BJ (cell line): Measurements from ENCODE around the gene TMEM222. TPM values are rescaled to one million over a fixed set of nuclear protein-coding genes. Genes with fewer than 3 reads are reported as not detected.

ENCODE experiments used
- CTCF ChIA-PET: fragments of 350-600 bp; formaldehyde crosslinking; extraction: SDS; loops from one replicate; lab custom pipeline; 2021; ENCODE audit warnings: antibody characterized with exemption, inconsistent platforms; lab: Yijun Ruan, JAX
- POLR2A ChIA-PET: fragments of 300-600 bp; sonication (Branson Sonifier 250); formaldehyde crosslinking; extraction: SDS; loops from one replicate; lab custom pipeline; 2021; ENCODE audit warnings: antibody characterized with exemption; lab: Charles Lee
- DNase-seq: peaks from one replicate; pipeline ENCODE4 v3.0.0-alpha.2; 2011; ENCODE audit warnings: low read depth
- H3K27me3 ChIP-seq: 2 replicates; pipeline ENCODE4 v1.6.0; 2011; ENCODE audit warnings: low read length; ENCODE audit not compliant: control insufficient read depth, insufficient read depth
- H3K36me3 ChIP-seq: 2 replicates; pipeline ENCODE4 v1.5.1; 2011; ENCODE audit warnings: low read length; ENCODE audit not compliant: control insufficient read depth, insufficient read depth
- H3K4me3 ChIP-seq: 2 replicates; pipeline ENCODE4 v1.5.1; 2011; ENCODE audit warnings: low read depth, mild to moderate bottlenecking, control low read depth, low read length
- polyA plus RNA-seq: library from polyadenylated mRNA; depleted of rRNA; stranded (reverse); fragments of >200 nt; gene quantifications from 2 replicates; pipeline ENCODE4 v1.2.3, GENCODE V29; 2011
- TF ChIP-seq, protein P1 (sequence below): IDR thresholded peaks from 2 replicates; pipeline ENCODE4 v1.5.1; 2011; ENCODE audit warnings: low read depth, mild to moderate bottlenecking, control low read depth, inconsistent platforms, low read length, moderate library complexity; ENCODE audit not compliant: insufficient read depth

Gene TMEM222
- polyA plus RNA-seq, 1 experiment = 76.2 TPM

DNA sequence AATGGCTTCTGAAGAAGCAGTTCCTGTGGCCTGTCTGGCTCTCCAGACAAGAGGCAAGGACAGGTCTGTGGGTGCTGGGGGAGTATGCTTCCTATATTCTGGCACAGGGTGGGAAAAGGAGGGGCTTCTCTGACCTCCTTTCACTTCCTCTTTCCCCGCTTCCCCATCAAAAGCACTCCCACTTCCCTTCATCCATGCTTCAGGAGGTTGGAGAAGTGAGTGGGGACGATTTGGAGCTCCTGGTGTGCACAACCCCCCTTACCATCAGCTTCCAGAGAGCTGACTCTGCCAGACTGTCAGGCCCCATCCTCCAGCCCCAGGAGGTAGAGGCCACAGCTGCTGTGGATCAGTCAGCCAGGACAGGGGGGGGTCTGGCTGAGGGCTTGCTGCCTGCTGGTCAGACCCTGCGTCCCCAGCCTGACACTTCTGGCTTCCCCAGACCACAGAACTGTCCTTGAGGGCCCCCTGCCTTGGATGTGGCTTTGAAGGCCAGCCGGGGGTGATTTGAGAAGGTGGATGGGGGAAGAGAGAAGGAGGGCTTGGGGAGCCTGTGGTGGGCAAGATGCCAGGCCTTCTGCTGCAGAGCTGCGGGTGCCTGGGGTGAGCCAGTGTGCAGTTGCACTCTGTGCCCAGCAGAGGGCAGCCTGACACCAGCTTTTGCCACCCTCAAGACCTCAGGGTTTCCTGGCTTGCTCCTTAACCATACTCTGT lies 21.5 kb upstream of the TMEM222 start:
- peak; percentile 52 for DNase-seq
- Histone ChIP-seq H3K36me3 (peaks cover 11% of the 10 kb centered on the region), H3K4me3 (no peak overlapping the region), H3K27me3 (no peaks in the 10 kb centered on the region)
- ChIA-PET POLR2A (interaction anchor here (0.6 to 1.7 kb wide), 2 partner anchors 66 to 367 kb away, joined by 5 to 26 read pairs; partner anchors contain the start of gene MAP3K6), CTCF (interaction anchor here (0.6 to 18.3 kb wide), 44 partner anchors 8 to 367 kb away, joined by 3 to 353 read pairs (median 6); partner anchors contain the start of genes AHDC1, CD164L2, FCN3 and GPR3)
- TF ChIP-seq, protein P1, sequence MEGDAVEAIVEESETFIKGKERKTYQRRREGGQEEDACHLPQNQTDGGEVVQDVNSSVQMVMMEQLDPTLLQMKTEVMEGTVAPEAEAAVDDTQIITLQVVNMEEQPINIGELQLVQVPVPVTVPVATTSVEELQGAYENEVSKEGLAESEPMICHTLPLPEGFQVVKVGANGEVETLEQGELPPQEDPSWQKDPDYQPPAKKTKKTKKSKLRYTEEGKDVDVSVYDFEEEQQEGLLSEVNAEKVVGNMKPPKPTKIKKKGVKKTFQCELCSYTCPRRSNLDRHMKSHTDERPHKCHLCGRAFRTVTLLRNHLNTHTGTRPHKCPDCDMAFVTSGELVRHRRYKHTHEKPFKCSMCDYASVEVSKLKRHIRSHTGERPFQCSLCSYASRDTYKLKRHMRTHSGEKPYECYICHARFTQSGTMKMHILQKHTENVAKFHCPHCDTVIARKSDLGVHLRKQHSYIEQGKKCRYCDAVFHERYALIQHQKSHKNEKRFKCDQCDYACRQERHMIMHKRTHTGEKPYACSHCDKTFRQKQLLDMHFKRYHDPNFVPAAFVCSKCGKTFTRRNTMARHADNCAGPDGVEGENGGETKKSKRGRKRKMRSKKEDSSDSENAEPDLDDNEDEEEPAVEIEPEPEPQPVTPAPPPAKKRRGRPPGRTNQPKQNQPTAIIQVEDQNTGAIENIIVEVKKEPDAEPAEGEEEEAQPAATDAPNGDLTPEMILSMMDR = peak; percentile 97

DNA sequence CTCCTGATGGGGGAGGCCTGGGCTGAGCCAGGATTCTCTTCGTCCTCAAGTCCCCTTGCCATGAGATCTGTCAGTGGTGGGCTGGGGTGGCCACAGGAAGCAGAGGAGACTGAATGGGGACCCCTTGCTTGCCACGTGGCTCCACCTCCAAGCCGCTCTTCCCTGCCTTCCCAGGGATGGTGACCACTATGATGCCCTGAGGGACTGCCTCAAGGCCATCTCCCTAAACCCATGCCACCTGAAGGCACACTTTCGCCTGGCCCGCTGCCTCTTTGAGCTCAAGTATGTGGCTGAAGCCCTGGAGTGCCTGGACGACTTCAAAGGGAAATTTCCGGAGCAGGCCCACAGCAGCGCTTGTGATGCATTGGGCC lies 20.9 kb upstream of the TMEM222 start:
- peaks cover 13% of the 10 kb centered on the region for H3K36me3 ChIP-seq
- no peaks in the 10 kb centered on the region for H3K27me3 ChIP-seq
- ChIA-PET POLR2A (no interaction called here), CTCF (interaction anchor here (0.5 to 18.3 kb wide), 34 partner anchors 9 to 367 kb away, joined by 3 to 353 read pairs (median 13); partner anchors contain the start of genes AHDC1, CD164L2, GPR3 and MAP3K6)
- TF ChIP-seq, protein P1 = no peak
- DNase-seq = no peak
- H3K4me3 ChIP-seq = no peak overlapping the region

DNA sequence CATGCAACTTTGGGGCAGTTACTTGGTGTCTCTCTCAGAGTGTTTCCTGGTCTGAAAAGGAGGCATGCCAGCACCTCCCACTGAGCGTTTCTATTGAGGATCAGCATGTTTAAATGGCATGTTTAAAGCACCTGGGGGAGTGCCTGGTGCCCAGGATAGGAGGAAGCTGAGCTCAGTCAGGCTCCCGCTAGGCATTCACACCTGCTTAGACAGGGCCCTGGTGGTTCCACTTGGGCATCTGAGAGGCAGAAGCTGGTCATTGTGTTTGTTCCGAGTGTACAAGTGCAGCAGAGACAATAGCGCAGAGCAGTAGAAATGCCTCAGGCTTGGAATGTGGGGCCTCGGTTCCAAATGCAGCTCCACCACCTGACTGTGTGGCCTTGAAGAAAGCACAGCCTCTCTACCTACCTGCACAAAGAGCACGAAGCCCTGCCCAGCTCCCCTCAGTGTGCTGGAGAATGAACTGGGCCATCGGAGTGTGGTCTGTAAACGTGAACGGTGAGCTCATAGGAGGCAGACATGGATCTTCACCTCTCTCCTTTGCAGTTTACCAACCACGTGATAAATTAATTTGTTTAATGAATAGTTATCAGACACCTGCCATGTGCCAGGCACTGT lies 20.3 kb upstream of the TMEM222 start:
- no peak overlapping the region for H3K4me3 ChIP-seq
- POLR2A ChIA-PET = no interaction called here
- no peaks in the 10 kb centered on the region for H3K27me3 ChIP-seq
- H3K36me3 ChIP-seq = peaks cover 18% of the 10 kb centered on the region
- CTCF ChIA-PET = interaction anchor here (0.5 to 18.3 kb wide), 22 partner anchors 9 to 362 kb away, joined by 3 to 353 read pairs (median 20); partner anchors contain the start of genes AHDC1, CD164L2, GPR3 and MAP3K6
- no peak for DNase-seq
- TF ChIP-seq, protein P1 = no peak

DNA sequence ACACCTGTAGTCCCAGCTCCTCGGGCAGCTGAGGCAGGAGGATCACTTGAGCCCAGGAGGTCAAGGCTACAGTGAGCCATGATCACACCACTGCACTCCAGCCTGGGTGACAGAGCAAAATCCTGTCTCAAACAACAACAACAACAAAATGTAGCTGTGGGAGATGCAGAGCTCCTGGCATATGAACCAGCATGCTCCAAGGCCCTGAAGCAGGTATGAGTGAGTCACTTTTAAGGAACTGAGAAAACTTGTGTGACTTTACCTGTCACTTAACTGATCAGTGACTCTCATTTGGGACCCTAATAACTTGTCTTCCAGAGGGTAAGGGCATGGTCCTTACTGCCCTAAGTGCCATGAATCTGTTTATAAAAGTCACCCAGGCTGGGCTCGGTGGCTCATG lies 19.4 kb upstream of the TMEM222 start:
- no peak for DNase-seq
- no peaks in the 10 kb centered on the region for H3K27me3 ChIP-seq
- H3K4me3 ChIP-seq = no peak overlapping the region
- H3K36me3 ChIP-seq = peaks cover 18% of the 10 kb centered on the region
- POLR2A ChIA-PET = no interaction called here
- CTCF ChIA-PET = interaction anchor here (1.1 to 18.3 kb wide), 11 partner anchors 16 to 303 kb away, joined by 3 to 353 read pairs (median 88); partner anchors contain the start of genes AHDC1, CD164L2, GPR3 and MAP3K6
- TF ChIP-seq, protein P1 = no peak

DNA sequence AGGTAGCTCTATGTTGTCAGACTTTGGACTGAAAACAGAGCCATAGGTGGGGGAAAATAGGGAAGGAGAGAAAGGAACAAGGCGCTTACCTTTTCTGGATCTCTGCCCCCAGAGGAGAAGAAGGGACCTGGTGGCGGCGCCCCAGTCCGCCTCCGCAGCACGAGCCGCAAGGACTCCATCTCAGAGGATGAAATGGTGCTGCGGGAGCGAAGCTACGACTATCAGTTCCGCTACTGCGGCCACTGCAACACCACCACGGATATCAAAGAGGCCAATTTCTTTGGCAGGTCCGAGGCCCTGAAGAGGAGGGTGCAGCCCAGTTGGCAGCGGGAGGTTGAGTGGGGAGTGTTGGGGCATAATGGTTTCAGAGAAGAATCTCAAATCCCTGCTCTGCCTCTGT lies 18.5 kb upstream of the TMEM222 start:
- ChIA-PET CTCF (interaction anchor here (1.2 to 18.3 kb wide), 6 partner anchors 54 to 302 kb away, joined by 3 to 353 read pairs (median 112); partner anchors contain the start of genes AHDC1, CD164L2, GPR3 and MAP3K6), POLR2A (no interaction called here)
- DNase-seq = no peak
- Histone ChIP-seq H3K4me3 (no peak overlapping the region), H3K27me3 (no peaks in the 10 kb centered on the region), H3K36me3 (peaks cover 12% of the 10 kb centered on the region)
- TF ChIP-seq, protein P1 = no peak
